ENCODE data around the gene PCNT.
"Not testable (repeated sequence)": the region's sequence is repeated elsewhere in the genome, so short reads cannot be mapped to it uniquely, and the experiment has no call there.

The PCNT gene

DNA sequence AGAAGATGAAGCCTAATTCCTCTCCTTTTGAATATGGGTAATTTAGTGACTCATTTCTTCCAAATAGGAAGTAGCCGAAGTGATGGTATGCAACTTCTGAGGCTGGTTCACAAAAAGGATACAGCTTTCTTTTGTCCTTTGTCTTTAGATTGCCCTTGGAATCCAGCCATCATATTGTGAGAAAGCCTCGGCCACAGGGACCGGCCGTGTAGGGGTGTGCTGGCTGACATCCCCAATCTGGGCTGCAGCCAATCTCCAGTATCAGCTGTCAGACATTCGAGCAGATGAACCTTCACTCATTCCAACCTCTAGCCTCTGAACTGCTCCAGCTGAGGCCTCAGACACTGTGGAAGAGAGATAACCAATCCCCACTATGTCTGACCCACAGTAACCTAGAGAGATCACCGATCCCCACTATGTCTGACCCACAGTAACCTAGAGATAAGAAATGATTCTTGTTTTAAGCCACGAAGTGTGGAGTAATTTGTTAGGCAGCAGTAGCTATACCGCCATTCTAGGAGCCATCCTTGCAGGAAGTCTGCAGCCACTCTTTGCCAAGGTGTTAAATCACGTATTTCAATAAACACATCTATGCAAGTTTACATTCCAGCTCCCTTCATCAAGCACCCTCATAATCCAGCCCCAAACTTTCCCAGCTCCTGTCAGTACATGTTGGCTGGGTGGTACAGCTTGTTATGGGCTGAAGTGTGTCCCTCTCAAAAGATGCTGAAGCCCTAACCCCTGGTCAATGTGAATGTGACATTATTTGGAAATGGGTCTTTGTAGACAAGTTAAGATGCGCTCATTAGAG lies 131.8 kb downstream of the PCNT start:
- DNase-seq, result peak; percentile 42

DNA sequence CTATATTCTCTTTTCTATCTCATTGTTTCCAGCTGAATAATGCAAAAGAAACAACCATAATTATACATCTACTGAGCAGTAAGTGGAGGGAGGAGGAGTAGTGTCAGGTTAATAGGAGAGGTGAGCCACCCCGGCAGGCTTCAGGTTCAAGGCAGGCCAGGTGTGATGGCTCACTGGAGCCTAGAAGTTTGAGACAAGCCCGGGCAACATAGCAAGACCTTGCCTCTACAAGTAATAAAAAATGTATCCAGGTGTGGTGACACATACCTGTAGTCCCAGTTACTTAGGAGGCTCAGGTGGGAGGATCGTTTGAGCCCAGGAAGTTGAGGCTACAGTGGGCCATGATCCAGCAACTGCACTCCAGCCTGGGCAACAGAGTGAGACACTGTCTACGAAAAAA lies 132.8 kb downstream of the PCNT start:
- no peak for DNase-seq

DNA sequence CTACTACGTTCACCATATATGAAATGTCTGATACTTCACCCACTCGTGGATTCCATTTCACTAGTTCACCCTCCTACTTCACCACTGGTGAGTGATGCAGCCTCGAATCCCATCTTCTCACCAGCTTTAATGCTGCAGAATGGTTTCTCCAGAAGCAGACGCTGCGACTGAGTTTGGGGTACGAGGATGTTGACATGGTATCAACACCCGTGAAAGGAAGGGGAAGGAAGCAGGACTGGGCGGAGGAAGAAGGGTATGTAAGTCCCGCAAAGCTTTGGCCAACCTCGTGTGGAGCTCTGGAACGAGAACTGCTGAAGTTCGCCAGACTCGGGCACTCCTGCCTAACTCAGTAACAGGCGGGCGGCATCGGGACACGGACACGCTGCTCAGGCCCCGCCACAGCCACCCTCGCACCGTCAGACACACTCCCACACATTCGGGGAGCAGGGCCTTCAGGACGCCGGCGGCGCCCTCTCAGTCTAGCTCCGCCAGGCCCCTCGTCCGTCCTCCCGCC lies 133.9 kb downstream of the PCNT start:
- no peak for DNase-seq

DNA sequence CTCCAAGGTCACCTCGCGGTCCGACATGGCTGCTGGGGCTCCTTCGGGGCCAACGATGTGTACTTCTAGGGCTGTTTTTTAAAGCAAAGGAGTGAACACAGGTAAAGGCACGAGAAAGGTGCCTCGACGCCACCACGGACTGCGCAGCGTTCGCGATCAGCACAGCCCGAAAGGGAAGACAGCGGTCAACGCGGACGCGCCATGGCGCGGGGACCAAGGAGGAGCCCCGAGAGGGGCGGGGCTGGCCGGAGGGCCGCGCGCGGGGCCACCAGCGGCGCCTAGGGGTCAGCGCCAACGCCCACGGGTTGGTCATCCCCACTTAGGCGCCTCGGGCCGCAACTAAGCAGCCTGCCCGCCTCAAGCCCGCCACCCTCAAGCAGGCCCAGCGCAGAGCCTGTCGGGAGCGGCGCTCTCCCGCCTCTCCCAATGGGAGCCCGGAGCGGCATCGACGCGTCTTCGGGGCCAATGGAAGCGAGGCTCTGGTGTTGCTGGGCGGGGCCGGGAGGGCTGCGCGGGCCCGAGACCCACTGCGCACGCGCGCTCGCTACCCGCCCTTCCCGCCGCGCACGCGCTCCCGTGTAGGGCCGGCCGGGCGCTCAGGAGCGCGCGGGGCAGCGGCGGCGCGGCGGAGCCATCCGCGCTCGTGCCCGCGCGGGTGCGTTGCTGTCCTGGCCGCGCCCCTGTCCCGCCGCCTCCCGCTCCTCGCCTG lies 134.5 kb downstream of the PCNT start, which contains the start of gene DIP2A:
TSS of gene DIP2A (plus strand) at position 577 of the 709 bp plus-strand sequence. CDS start 241 bp downstream, outside the sequence.
- peak; percentile 98 for DNase-seq

DNA sequence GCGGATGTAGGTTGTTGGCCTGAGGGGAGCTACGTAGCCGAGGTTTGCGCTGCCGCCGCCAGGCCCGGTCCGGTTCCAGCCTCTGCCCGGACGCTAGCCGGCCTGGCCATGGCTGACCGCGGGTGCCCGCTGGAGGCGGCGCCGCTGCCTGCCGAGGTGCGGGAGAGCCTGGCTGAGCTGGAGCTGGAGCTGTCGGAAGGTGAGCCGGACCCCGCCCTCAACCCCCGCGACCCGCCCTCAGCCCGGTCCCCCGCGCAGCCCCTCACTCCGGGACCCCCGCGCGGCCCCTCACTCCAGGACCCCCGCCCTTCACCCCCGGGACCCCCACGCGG lies 135.0 kb downstream of the PCNT start:
- no peak for DNase-seq

DNA sequence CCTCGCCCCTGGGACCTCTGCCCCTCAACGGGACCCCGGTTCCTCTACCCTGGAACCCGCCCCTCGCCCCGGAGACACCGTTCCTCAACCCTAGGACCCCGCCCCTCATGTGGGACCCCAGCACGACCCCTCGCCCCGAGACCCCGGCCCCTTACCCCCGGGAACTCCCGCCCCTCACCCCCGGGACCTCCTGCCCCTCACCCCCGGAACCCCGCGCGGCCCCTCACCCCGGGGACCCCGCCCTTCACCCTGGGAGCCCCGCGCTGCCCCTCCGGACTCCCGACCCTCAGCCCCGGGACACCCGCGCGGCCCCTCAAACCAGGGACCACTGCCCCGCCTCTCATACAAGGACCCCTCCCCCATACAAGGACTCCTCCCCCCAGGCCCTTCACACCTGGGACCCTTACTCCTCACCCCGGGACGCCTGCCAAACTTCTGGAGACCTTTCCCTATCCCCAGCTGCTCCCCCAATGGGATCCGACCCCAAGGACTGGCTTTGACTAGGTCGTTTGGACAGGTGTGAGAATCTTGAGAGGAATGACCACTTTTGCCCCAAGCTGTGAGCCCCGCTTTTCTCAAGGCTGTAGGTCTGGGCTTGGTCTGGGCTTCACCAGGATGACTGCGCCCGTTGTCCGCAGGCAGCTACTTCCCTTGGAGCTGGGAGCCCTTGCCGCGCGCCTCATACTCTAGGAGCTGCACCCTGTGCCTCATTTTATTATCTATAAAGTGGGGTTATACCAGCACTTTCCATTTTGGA lies 135.6 kb downstream of the PCNT start:
- DNase-seq, result no peak

DNA sequence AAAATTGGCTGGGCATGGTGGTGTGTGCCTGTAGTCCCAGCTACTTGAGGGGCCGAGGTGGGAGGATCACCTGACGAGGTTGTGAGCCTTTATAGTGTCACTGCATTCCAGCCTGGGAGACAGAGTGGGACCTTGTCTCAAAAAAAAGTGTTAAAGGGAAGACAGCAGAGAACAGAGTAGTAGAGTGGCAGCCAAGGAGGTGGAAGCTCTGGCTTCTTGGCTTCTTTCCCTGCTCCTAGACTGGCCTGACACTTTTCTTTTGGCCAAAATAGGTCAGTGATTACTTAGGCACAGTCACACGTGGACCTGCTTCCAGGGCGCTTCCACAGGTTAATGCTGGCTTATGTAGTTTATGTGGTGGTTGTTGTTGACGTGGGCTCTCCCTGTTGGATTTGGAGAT lies 138.0 kb downstream of the PCNT start:
- DNase-seq, result no peak

DNA sequence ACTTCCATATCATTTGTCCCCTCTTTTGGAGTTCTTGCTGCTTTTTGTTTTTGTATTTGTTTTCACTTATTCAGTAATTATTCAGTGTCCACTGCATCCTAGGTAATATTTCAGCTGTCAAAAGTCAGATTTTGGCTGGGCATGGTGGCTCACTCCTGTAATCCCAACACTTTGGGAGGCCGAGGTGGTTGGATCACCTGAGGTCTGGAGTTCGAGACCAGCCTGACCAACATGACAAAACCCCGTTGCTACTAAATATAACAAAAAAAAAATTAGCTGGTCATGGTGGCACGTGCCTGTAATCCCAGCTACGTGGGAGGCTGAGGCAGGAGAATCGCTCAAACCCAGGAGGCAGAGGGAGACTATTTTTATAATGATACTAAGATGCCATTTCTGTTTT lies 141.2 kb downstream of the PCNT start:
- not testable (repeated sequence) for DNase-seq

DNA sequence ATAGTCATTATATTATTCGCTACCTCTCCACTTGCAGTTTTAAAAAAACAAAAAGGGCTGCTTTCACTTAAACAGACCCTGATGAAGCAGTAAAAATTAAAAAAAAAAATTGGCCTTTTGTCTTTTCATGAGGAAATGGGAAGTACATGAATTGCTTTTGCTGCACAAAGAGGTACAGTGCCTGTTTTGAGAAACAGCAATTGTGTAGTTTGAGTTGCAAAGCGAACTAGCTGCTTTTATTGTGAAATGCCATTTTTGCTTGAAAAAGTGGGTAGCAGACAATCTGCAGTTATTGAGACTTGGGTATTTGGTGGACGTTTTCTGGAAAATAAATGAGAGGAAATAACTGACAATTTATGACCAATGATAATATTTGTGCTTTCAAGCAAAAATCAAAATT lies 141.7 kb downstream of the PCNT start:
- DNase-seq, result no peak

DNA sequence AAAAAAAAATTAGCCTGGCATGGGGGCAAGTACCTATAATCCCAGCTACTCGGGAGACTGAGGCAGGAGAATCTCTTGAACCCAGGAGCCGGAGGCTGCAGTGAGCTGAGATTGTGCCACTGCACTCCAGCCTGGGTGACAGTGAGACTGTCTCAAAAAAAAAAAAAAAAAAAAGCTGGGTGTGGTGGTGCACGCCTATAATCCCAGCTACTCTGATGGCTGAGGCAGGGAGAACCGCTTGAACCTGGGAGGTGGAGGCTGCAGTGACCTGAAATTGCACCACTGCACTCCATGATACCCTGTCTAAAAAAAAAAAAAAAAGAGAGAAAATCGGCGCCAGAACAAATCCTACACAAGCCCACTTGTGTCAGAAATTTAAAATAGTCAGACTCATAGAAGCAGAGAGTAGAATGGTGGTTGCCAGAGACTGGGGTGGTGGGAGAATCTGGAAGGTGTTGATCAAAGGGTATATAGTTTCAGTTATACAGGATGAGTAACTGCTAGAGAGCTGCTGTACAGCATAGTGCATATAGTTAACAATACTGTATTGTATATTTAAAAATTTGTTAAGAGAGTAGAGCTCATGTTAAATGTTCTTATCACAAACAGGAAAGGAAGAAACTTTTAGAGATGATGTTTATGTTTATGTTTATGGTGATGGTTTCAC lies 144.3 kb downstream of the PCNT start:
- DNase-seq, result no peak

DNA sequence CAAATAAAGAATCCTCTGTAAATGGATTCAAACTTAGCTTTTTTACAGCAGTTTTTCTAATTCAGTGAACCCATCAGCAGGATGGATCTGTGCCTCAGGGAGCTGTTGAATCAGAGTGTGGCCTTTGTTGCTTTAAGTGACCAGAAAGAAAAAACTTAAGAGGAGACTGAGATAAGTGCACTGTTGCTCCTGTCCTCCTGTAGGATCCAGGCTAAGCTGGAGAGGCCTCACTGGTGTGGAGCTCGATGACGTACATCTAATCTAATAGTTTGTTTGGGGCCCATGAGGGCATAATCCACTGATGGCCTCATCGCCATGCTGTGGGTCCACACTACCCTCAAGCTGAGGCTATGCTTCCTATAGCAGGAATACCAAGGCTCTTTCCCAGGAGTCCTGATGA lies 145.3 kb downstream of the PCNT start:
- DNase-seq, result no peak

DNA sequence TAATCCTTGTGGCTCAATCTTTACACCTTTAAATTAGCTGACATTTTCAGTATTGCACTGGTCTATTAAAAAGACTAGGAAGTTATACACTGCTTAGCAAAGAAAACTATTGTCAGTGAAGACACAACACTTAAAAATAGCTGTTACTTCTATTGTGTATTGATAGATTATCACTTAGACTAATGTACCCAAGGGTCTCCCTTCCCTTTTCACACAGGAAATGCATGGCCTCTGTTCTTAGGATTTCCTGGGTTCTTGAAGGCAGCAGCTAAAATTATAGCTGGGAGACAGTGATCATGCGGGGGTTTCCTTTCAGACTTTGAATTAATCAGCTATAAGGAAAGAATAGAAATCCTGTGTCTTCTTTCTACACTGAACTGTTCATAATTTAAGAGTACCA lies 147.6 kb downstream of the PCNT start:
- DNase-seq, result no peak

DNA sequence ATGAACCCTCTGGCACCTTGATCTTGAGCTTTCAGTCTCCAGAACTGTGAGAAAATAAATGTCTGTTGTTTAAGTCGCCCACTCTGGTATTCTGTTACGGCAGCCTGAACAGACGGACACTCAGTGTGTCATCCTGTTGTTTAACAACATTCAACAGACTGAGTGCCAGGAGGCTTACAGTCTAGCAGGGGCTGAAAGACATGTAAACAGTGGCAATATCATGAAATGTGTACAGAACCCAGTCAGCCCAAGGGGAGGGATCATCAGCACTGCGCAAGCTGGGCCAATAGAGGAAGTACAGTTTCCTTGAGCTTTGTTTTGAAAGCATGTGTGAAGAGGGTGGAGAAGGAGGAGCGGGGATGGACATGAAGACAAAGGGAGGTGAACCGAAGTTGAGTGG lies 148.3 kb downstream of the PCNT start:
- no peak for DNase-seq

DNA sequence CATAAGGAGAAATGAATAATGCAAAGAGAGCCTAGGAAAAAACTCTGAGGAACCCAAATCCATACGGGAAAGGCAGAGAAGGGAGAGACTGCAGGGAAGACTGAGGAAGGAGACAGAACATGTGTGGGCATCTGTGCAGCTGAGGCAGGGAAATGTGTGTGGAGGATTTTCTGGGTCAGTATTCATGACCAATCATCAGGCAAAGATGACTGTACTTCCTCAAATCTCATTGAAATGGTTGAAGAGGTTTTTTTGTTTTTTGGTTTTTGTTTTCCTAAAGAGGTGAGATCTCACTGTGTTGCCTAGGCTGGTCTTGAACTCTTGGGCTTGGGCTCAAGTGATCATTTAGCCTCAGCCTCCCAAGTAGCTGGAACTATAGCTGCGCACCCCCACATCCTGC lies 150.4 kb downstream of the PCNT start:
- no peak for DNase-seq

DNA sequence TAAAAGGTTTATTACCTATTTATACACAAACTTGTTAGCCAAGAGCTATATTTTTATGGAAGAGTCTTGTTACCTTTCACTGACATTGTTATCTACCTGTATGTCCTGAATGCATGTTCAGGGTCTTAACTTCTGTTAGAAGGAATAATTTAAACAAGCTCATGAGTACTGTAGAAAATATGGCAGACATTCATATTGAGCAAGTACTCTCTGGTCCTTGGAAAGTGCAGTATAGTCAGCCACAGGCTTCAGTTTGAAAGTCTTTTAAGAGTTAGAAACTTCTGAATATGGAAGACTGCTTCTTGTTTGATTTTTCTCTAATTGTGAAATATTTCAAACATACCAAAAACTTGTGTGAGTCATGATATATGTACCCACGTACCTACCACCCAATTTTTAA lies 151.3 kb downstream of the PCNT start:
- DNase-seq, result no peak

DNA sequence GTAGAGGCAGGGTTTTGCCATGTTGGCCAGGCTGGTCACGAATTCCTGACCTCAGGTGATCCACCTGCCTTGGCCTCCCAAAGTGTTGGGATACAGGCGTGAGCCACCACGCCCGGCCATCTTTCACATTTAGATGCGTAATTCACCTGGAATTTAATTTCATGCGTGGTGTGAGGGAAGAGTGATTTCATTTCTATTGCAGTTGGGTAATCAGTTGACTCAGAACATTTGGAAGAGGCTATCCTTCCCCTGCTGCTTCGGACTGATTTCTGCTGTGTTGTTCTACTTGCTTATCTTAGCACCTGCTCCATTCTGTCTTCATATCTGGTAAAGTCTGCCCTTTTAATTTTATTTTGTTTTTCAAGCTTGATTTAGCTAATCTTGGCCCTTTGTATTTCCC lies 153.8 kb downstream of the PCNT start:
- DNase-seq, result peak; percentile 83

DNA sequence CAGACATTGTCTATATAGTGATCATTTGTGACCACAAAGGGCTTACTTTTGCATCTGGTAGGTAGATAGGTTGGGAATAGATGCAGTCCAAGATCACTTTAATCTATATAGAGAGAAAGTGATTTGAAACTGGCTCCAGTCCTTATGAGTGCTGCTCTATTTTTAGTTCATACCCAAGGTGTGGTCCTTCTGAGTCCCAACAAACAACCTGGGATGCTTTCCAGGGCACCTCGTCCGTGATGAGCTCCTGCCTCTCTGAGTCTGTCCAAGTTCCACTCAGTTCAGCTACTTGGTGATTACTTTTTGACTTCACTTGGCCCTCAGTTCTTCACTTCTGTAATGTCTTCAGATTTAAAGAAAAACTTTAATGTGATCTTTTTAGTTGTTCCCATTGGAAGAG lies 155.0 kb downstream of the PCNT start:
- DNase-seq, result no peak

DNA sequence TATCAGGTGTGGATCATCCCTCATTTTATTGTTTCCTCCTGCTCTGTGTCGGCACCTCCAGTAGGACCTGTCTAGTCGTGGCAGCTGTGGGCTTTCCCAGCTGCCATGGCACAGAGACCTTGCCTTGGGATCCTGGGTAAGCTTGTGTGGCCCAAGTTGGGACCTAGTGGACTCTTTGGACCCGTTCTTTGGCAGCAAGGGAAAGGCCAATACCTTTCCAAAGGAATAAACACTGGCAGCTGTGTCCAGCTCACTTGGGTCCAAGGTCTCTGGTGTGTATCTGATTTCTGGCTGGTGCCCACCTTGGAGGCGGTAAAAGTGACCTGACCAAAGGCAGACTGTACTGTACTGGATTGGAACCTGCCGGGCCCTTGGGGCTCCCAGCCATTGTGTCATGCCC lies 156.5 kb downstream of the PCNT start:
- no peak for DNase-seq

DNA sequence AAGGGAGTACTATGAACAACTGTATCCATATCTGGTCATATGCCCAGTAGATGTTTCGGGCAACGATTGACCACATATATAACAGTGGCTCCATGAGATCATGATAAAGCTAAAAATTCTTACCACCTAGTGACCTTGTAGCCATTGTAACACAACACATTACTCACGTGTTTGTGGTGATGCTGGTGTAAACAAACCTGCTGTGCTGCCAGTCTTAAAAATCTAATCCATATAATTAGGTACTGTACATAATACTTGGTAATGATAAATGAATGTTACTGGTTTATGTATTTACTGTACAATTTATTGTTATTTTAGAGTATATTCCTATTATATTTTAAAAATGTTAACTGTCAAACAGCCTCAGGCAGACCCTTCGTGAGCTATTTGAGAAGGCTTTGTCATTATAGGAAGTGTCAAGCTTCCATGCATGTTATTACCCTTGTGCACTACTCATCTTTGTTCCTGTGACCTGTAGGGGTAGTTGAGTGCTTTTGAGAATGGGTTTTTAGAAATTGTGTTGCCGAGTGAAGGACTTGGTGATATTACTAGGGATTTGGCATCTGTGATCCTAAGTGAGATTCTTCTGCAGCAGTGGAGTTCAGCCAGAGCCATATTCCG lies 158.4 kb downstream of the PCNT start:
- no peak for DNase-seq

DNA sequence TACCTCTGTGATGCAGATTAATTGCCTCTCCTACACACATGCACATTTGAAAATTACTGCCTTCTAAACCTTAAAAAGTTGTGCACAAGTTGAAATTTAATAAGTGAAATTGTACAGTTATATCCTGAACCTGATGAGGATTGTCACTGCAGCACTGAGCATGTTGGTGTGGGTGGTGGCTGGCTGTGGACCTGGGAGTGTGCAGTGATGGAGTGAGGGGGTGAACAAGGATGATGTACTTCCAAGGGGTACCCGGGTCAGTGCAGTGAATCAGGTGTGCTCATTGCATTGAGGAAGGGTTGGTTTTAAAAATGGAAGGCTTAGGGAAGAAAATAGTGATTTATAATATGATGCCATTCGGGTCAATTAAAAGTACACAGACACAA lies 158.9 kb downstream of the PCNT start:
- no peak for DNase-seq

DNA sequence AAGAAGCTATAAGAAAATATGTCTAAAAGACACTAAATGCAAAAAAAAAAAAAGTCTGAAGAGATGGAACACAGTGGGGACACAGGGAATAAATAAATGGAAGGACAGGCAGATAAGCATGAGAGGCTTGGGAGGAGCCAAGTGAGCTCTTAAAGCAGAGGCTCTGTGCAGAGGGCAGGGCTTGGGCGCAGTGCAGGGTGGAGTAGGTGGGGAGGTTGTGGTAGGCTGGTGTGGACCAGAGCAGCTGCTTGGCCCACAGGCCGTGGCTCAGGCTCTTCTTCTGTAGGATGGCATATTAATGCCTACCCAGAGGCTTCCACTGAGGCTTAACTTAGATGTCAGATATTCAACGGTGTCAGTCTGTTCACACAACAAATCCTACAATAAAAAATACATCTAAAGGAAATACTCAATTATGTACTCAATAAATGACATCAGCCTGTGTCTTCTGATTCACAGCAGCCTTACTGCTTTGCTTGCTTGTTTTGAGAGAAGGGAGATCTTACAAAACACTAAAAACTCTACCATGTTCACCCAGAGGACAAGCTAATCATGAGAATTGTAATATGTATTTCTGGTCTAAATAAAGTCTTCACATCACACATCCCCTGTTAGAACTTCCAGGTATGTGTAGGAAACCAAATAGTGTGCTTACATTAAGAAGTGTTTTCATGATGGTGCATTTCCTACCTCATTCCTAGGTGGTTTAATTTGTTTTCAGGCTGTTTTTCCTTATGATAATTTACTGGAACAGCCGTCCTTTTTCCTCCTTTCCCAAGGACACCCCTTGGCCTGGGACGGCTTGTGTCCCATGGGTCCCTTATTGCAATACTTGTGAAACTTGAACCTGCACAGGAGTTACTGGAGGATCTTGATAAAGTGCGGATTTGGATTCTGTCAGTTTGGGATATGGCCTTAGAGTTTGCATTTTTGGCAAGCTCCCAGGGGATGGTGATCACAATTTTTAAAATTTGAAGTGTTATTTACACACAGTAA lies 159.6 kb downstream of the PCNT start:
- DNase-seq, result no peak

Measured in NCI-H226 (cell line).